ENCODE data around the gene ZNF385A.

The ZNF385A gene

GRCh38 chr12:54413284-54414190, 29.0 kb upstream of the ZNF385A start:
- no peak for DNase-seq (ENCODE audit: low read depth, low spot score)
- Histone ChIP-seq H3K4me1 (ENCODE audit: insufficient read depth, insufficient read length) (peaks cover 10% of the 10 kb centered on the region), H3K9ac (ENCODE audit: insufficient read length, low read depth) (no peak overlapping the region), H3K27me3 (ENCODE audit: insufficient read depth, insufficient read length) (peaks cover 2% of the 10 kb centered on the region), H3K9me3 (ENCODE audit: insufficient read depth, low read length) (no peaks in the 10 kb centered on the region), H3K36me3 (ENCODE audit: insufficient read depth, insufficient read length, low read length) (peaks cover 66% of the 10 kb centered on the region), H3K4me3 (ENCODE audit: insufficient read length, low read depth) (no peak overlapping the region)
- TF ChIP-seq ZNF274 (IDR thresholded peaks at IDR 0.05; ENCODE audit: low read depth, low read length) = no peak
- no peak for TF ChIP-seq SUZ12 (IDR thresholded peaks at IDR 0.05; ENCODE audit: extremely low read depth, insufficient read depth, insufficient read length)
- no peak for TF ChIP-seq YY1 (IDR thresholded peaks at IDR 0.05; ENCODE audit: insufficient read depth, insufficient read length)

DNA sequence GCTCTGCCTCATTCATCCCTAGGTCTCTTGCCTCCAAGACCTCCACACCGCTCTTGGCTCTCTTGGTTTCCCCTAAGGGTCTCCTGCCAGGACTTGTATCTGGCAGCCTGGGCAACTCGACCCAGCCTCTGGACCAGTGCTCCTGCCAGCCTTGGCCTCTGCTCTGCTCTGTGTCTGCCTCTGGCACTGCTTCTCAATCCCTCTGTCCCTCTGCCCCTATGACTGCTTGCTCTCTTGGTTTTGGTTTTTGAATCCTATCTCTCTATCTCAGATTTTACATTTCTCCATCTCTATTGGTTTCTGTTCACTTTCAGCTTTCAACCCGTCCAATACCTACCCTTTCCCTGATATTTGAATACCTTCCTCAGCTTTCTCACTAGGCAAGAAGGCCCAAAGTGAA, 28.3 kb upstream of the ZNF385A start:
- peaks cover 10% of the 10 kb centered on the region for H3K4me1 ChIP-seq (ENCODE audit: insufficient read depth, insufficient read length)
- H3K9me3 ChIP-seq (ENCODE audit: insufficient read depth, low read length) = no peaks in the 10 kb centered on the region
- no peak overlapping the region for H3K9ac ChIP-seq (ENCODE audit: insufficient read length, low read depth)
- no peak for DNase-seq (ENCODE audit: low read depth, low spot score)
- no peak overlapping the region for H3K4me3 ChIP-seq (ENCODE audit: insufficient read length, low read depth)
- peaks cover 2% of the 10 kb centered on the region for H3K27me3 ChIP-seq (ENCODE audit: insufficient read depth, insufficient read length)
- peaks cover 72% of the 10 kb centered on the region for H3K36me3 ChIP-seq (ENCODE audit: insufficient read depth, insufficient read length, low read length)
- TF ChIP-seq SUZ12 (IDR thresholded peaks at IDR 0.05; ENCODE audit: extremely low read depth, insufficient read depth, insufficient read length) = no peak
- no peak for TF ChIP-seq YY1 (IDR thresholded peaks at IDR 0.05; ENCODE audit: insufficient read depth, insufficient read length)
- no peak for TF ChIP-seq ZNF274 (IDR thresholded peaks at IDR 0.05; ENCODE audit: low read depth, low read length)

DNA sequence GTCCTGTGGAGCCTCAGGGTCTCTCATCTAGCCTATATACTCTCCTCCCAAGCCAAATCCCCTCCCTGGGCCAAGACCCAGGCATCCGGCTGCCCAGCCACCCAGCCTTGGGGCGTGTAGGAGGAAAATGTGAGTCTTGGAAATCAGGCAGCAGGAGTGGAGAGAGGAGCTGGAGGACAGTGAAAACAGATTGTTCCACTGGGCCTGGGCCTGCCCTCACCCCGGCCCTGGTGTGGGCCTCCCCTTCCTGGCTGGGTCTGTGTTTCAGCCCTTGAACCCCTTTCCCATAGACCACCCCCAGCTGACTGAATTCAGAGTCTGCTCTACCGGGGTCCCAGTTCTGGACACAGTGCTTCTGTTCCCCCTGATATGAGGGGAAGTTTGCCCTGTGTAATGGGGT, 27.8 kb upstream of the ZNF385A start:
- DNase-seq (ENCODE audit: low read depth, low spot score) = no peak
- Histone ChIP-seq H3K9me3 (ENCODE audit: insufficient read depth, low read length) (no peaks in the 10 kb centered on the region), H3K9ac (ENCODE audit: insufficient read length, low read depth) (no peak overlapping the region), H3K4me3 (ENCODE audit: insufficient read length, low read depth) (no peak overlapping the region), H3K4me1 (ENCODE audit: insufficient read depth, insufficient read length) (peaks cover 8% of the 10 kb centered on the region), H3K27me3 (ENCODE audit: insufficient read depth, insufficient read length) (no peaks in the 10 kb centered on the region), H3K36me3 (ENCODE audit: insufficient read depth, insufficient read length, low read length) (peaks cover 77% of the 10 kb centered on the region)
- no peak for TF ChIP-seq ZNF274 (IDR thresholded peaks at IDR 0.05; ENCODE audit: low read depth, low read length)
- no peak for TF ChIP-seq SUZ12 (IDR thresholded peaks at IDR 0.05; ENCODE audit: extremely low read depth, insufficient read depth, insufficient read length)
- TF ChIP-seq YY1 (IDR thresholded peaks at IDR 0.05; ENCODE audit: insufficient read depth, insufficient read length) = no peak

GRCh38 chr12:54411391-54412241, 27.1 kb upstream of the ZNF385A start:
- H3K9ac ChIP-seq (ENCODE audit: insufficient read length, low read depth) = no peak overlapping the region
- peaks cover 8% of the 10 kb centered on the region for H3K4me1 ChIP-seq (ENCODE audit: insufficient read depth, insufficient read length)

DNA sequence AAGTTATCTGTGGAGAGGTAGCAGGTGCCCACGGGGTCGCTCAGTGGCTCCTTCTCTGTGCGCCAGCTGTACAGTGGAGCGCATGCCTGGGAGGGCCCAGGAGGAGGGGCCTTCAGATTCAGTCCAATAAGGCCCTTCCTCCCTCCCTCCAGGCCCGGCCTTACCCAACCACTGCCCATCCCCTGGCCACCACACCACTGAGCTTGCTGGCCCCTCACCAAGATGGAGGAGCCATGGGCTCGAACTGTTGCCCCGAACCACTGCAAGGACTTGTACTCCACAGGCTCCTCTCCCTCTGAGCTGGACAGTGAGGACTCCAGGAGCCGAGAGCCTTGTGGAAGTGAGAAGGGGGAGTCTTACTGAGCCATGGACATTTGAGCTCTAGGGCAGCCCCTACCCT, 24.7 kb upstream of the ZNF385A start:
- peaks cover 91% of the 10 kb centered on the region for H3K36me3 ChIP-seq (ENCODE audit: insufficient read depth, insufficient read length, low read length)
- no peaks in the 10 kb centered on the region for H3K27me3 ChIP-seq (ENCODE audit: insufficient read depth, insufficient read length)
- TF ChIP-seq YY1 (IDR thresholded peaks at IDR 0.05; ENCODE audit: insufficient read depth, insufficient read length) (no peak), ZNF274 (IDR thresholded peaks at IDR 0.05; ENCODE audit: low read depth, low read length) (no peak), SUZ12 (IDR thresholded peaks at IDR 0.05; ENCODE audit: extremely low read depth, insufficient read depth, insufficient read length) (no peak)
- H3K9ac ChIP-seq (ENCODE audit: insufficient read length, low read depth) = no peak overlapping the region
- H3K9me3 ChIP-seq (ENCODE audit: insufficient read depth, low read length) = no peaks in the 10 kb centered on the region
- H3K4me3 ChIP-seq (ENCODE audit: insufficient read length, low read depth) = no peak overlapping the region
- H3K4me1 ChIP-seq (ENCODE audit: insufficient read depth, insufficient read length) = peaks cover 10% of the 10 kb centered on the region
- no peak for DNase-seq (ENCODE audit: low read depth, low spot score)

More at GRCh38 chr12:54411391-54412241, 27.1 kb upstream of the ZNF385A start:
- Histone ChIP-seq H3K27me3 (ENCODE audit: insufficient read depth, insufficient read length) (no peaks in the 10 kb centered on the region), H3K9me3 (ENCODE audit: insufficient read depth, low read length) (no peaks in the 10 kb centered on the region), H3K4me3 (ENCODE audit: insufficient read length, low read depth) (no peak overlapping the region), H3K36me3 (ENCODE audit: insufficient read depth, insufficient read length, low read length) (peaks cover 81% of the 10 kb centered on the region)
- DNase-seq (ENCODE audit: low read depth, low spot score) = no peak
- TF ChIP-seq YY1 (IDR thresholded peaks at IDR 0.05; ENCODE audit: insufficient read depth, insufficient read length) (no peak), ZNF274 (IDR thresholded peaks at IDR 0.05; ENCODE audit: low read depth, low read length) (no peak), SUZ12 (IDR thresholded peaks at IDR 0.05; ENCODE audit: extremely low read depth, insufficient read depth, insufficient read length) (no peak)

DNA sequence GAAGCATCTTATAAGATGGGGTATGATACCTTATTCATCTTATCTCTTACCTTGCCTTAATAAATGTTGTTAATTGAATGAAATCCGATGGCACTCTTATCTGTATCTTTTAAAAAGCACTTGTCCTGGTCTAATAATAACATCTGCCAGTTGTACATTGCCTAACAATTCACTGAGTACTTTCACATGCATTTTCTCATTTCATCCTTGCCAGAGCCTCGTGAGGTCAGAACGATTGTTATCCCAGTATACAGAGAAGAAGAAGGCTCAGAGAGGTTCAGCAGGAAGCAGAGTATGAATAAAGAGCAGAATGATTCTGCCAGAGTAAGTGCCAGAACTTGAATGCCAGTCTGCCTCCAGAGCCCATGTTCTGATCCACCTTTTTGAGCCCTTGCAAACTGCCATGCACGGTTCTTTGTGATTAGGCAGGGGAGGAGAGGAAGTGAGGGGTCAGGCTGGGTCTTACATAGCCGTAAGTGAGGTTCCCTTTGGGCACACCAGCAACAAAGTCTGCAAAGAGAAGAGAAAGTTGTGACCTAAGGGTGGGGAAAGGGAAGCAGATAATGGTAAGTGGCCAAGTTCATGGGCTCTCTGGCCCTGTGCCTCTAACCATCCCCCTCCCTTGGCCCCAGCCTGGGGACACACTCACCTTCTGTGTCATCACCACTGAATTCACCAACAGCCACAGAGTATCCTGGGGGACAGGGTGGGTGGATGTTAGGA, 22.8 kb upstream of the ZNF385A start:
- no peak for TF ChIP-seq YY1 (IDR thresholded peaks at IDR 0.05; ENCODE audit: insufficient read depth, insufficient read length)
- TF ChIP-seq ZNF274 (IDR thresholded peaks at IDR 0.05; ENCODE audit: low read depth, low read length) = no peak
- no peak for TF ChIP-seq SUZ12 (IDR thresholded peaks at IDR 0.05; ENCODE audit: extremely low read depth, insufficient read depth, insufficient read length)
- Histone ChIP-seq H3K4me3 (ENCODE audit: insufficient read length, low read depth) (no peak overlapping the region), H3K9me3 (ENCODE audit: insufficient read depth, low read length) (no peaks in the 10 kb centered on the region), H3K4me1 (ENCODE audit: insufficient read depth, insufficient read length) (peaks cover 7% of the 10 kb centered on the region), H3K9ac (ENCODE audit: insufficient read length, low read depth) (no peak overlapping the region), H3K27me3 (ENCODE audit: insufficient read depth, insufficient read length) (no peaks in the 10 kb centered on the region), H3K36me3 (ENCODE audit: insufficient read depth, insufficient read length, low read length) (peaks cover 94% of the 10 kb centered on the region)
- no peak for DNase-seq (ENCODE audit: low read depth, low spot score)

Measured in NT2/D1 (cell line).